ENCODE data around the gene SGIP1. TPM values are rescaled to one million over a fixed set of nuclear protein-coding genes. Genes with fewer than 3 reads are reported as not detected.

The SGIP1 gene
- polyA plus RNA-seq, 3 donors, result not detected

DNA sequence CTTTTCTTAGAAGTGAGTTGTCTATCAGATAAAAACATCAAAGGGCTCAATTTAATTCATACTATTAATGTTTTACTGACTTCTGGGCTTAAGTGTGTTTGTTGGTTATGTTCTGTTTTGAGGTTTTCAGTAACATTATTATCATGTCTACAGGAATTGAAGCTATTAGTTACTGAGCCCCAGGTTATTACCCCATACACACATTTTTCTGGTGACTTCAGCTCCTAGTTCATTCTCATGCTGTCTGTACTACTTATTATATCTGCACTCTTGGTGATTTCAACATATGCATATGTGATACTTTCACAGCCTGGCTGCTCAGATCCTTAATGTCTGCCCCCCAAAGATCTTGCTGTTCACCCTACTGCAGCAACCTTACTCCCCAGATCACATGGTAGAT, 27.0 kb upstream of the SGIP1 start:
- no peak overlapping the region for H3K9ac ChIP-seq (ENCODE audit: insufficient read depth, low read length, poor library complexity, severe bottlenecking)
- no peak overlapping the region for H3K4me2 ChIP-seq (replicated peaks; ENCODE audit: extremely low read depth, low read length, poor library complexity, severe bottlenecking)
- no peak overlapping the region for H3K27ac ChIP-seq (ENCODE audit: low read depth in 1 of 2, low read length in 2 of 2)
- DNase-seq, result no peak
- H4K20me1 ChIP-seq (ENCODE audit: insufficient read depth, low read length), result no peaks in the 10 kb centered on the region
- no peak overlapping the region for H3K4me3 ChIP-seq (replicated peaks in 1 of 3; ENCODE audit: low read depth in 2 of 3, low read length in 3 of 3)
- H3K36me3 ChIP-seq (replicated peaks in 1 of 2; ENCODE audit: control insufficient read depth in 1 of 2, insufficient read depth in 2 of 2, low read length in 2 of 2), result no peaks in the 10 kb centered on the region
- no peaks in the 10 kb centered on the region for H3K4me1 Mint-ChIP-seq
- no peak overlapping the region for H3K4me3 Mint-ChIP-seq
- no peaks in the 10 kb centered on the region for H3K36me3 Mint-ChIP-seq
- H2AFZ ChIP-seq (ENCODE audit: insufficient read depth, low read depth, low read length, poor library complexity, severe bottlenecking), result no peak overlapping the region
- peaks cover 0 to 5% (median 4%) of the 10 kb centered on the region in 3 donors for H3K27me3 Mint-ChIP-seq (ENCODE audit: low read depth in 3 of 3)
- no peaks in the 10 kb centered on the region for H3K9me3 Mint-ChIP-seq
- intact Hi-C loops (cut with micrococcal nuclease), result no loop called here
- no peak for TF ChIP-seq CTCF (IDR thresholded peaks at IDR 0.05)
- H3K79me2 ChIP-seq (ENCODE audit: insufficient read depth, low read length), result no peaks in the 10 kb centered on the region
- H3K27ac Mint-ChIP-seq, result no peak overlapping the region
- H3K4me1 ChIP-seq (ENCODE audit: control insufficient read depth in 1 of 2, insufficient read depth in 2 of 2, low read length in 2 of 2), result no peaks in the 10 kb centered on the region
- H3K9me3 ChIP-seq (replicated peaks in 1 of 2; ENCODE audit: control insufficient read depth in 1 of 2, insufficient read depth in 1 of 2, low read length in 2 of 2), result no peaks in the 10 kb centered on the region
- H3K27me3 ChIP-seq (ENCODE audit: control insufficient read depth in 2 of 2, insufficient read depth in 2 of 2, low read length in 2 of 2), result no peaks in the 10 kb centered on the region

DNA sequence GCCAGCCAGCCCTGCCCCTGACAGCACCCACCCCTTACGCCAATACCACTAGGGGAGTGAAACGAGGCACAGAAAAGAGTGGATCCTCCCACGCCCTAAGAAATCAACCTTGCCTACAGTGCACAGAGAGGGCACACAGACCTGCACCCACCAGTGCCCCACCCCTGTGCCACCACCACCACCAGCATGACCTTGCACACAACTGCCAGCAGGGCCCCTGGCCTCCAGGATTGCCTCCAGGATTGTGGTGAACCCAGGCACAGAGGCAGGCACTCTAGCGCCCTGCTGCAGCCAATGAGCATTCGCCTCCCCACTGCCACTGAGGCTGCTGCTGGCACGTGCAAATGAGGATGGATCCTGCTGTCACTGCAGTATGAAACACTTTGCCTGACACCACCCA, 23.5 kb upstream of the SGIP1 start:
- H3K36me3 Mint-ChIP-seq, result no peaks in the 10 kb centered on the region
- H3K9me3 ChIP-seq (replicated peaks in 1 of 2; ENCODE audit: control insufficient read depth in 1 of 2, insufficient read depth in 1 of 2, low read length in 2 of 2), result no peaks in the 10 kb centered on the region
- no peaks in the 10 kb centered on the region for H3K27me3 ChIP-seq (ENCODE audit: control insufficient read depth in 2 of 2, insufficient read depth in 2 of 2, low read length in 2 of 2)
- WGBS (ENCODE audit: insufficient coverage), result 100% methylated on average over 6 of the region's 6 CpGs
- H3K36me3 ChIP-seq (replicated peaks in 1 of 2; ENCODE audit: control insufficient read depth in 1 of 2, insufficient read depth in 2 of 2, low read length in 2 of 2), result no peaks in the 10 kb centered on the region
- no peak overlapping the region for H3K27ac ChIP-seq (ENCODE audit: low read depth in 1 of 2, low read length in 2 of 2)
- no peak overlapping the region for H3K4me3 ChIP-seq (replicated peaks in 1 of 3; ENCODE audit: low read depth in 2 of 3, low read length in 3 of 3)
- no peak overlapping the region for H3K9ac ChIP-seq (ENCODE audit: insufficient read depth, low read length, poor library complexity, severe bottlenecking)
- H2AFZ ChIP-seq (ENCODE audit: insufficient read depth, low read depth, low read length, poor library complexity, severe bottlenecking), result no peak overlapping the region
- H3K27ac Mint-ChIP-seq, result no peak overlapping the region
- H3K4me3 Mint-ChIP-seq, result no peak overlapping the region
- H3K4me1 Mint-ChIP-seq, result no peaks in the 10 kb centered on the region
- no peaks in the 10 kb centered on the region for H4K20me1 ChIP-seq (ENCODE audit: insufficient read depth, low read length)
- DNase-seq, result no peak
- H3K79me2 ChIP-seq (ENCODE audit: insufficient read depth, low read length), result no peaks in the 10 kb centered on the region
- H3K9me3 Mint-ChIP-seq, result peaks cover 0 to 4% (median 0%) of the 10 kb centered on the region in 7 donors
- H3K4me2 ChIP-seq (replicated peaks; ENCODE audit: extremely low read depth, low read length, poor library complexity, severe bottlenecking), result no peak overlapping the region
- TF ChIP-seq CTCF (IDR thresholded peaks at IDR 0.05), result no peak
- peaks cover 0 to 5% (median 4%) of the 10 kb centered on the region in 3 donors for H3K27me3 Mint-ChIP-seq (ENCODE audit: low read depth in 3 of 3)
- intact Hi-C loops (cut with micrococcal nuclease), result no loop called here
- H3K4me1 ChIP-seq (ENCODE audit: control insufficient read depth in 1 of 2, insufficient read depth in 2 of 2, low read length in 2 of 2), result no peaks in the 10 kb centered on the region

Measured in CD14-positive monocyte (primary cell).